ENCODE measurements around the gene ARHGAP33. TPM values are rescaled to one million over a fixed set of nuclear protein-coding genes. Genes with fewer than 3 reads are reported as not detected.

Gene ARHGAP33
- total RNA-seq, 1 experiment from 2014 or later = 19.5 TPM

- Histone ChIP-seq H3K27ac (ENCODE audit: insufficient read length, low read depth, low read length) (no peak overlapping the region), H3K79me2 (ENCODE audit: insufficient read depth, low read length) (no peaks in the 10 kb centered on the region), H3K23me2 (ENCODE audit: insufficient read length, low read depth, low read length, poor library complexity, severe bottlenecking) (peaks cover 16% of the 10 kb centered on the region), H3K27me3 (ENCODE audit: insufficient read depth, low read length) (no peaks in the 10 kb centered on the region), H2AFZ (ENCODE audit: low read length) (no peak overlapping the region), H4K20me1 (ENCODE audit: control insufficient read depth, insufficient read depth, insufficient read length) (no peaks in the 10 kb centered on the region), H3K9me3 (ENCODE audit: control insufficient read depth, low read depth, low read length) (no peaks in the 10 kb centered on the region), H3T11ph (ENCODE audit: low read length) (no peak overlapping the region), H2BK12ac (ENCODE audit: insufficient read length, low read depth, low read length) (no peak overlapping the region), H3K4me1 (ENCODE audit: insufficient read depth, low read length) (no peaks in the 10 kb centered on the region), H2BK5ac (ENCODE audit: insufficient read length, low read length) (no peak overlapping the region), H2BK20ac (ENCODE audit: low read depth, low read length, poor library complexity, severe bottlenecking) (no peak overlapping the region), H2BK15ac (ENCODE audit: low read depth, low read length) (no peak overlapping the region), H3K79me1 (ENCODE audit: insufficient read depth, low read depth, low read length, poor library complexity, severe bottlenecking) (no peaks in the 10 kb centered on the region), H3K14ac (ENCODE audit: insufficient read depth, low read length) (no peak overlapping the region), H3K9ac (ENCODE audit: extremely low read depth, insufficient read length, low read length) (no peak overlapping the region), H3K56ac (ENCODE audit: insufficient read length, low read depth, low read length) (no peak overlapping the region), H3K4me2 (ENCODE audit: insufficient read depth, insufficient read length, low read length) (no peak overlapping the region), H2AK5ac (ENCODE audit: insufficient read length, low read length) (no peak overlapping the region), H4K5ac (ENCODE audit: insufficient read length, low read depth, low read length) (no peak overlapping the region), H3K18ac (ENCODE audit: insufficient read length, low read depth, low read length) (no peak overlapping the region), H2BK120ac (ENCODE audit: low read depth, low read length, poor library complexity, severe bottlenecking) (no peak overlapping the region), H3K23ac (ENCODE audit: insufficient read length, low read depth, low read length) (no peak overlapping the region), H4K8ac (replicated peaks; ENCODE audit: insufficient read length, low read depth, low read length) (no peak overlapping the region), H4K91ac (ENCODE audit: insufficient read length, low read depth, low read length) (no peak overlapping the region), H3K4ac (ENCODE audit: low read depth, low read length) (no peak overlapping the region)
- Mint-ChIP-seq H3K4me1 (peaks cover 13 to 18% of the 10 kb centered on the region in 2 experiments), H3K27me3 (ENCODE audit: low read depth) (peaks cover 7% of the 10 kb centered on the region), H3K4me3 (peak overlapping the region in 1 of 2 experiments; percentile 50; a peak in 2 of 5 replicates), H3K36me3 (ENCODE audit: insufficient read depth in 1 of 3, low read depth in 3 of 3) (peaks cover 0 to 2% (median 0%) of the 10 kb centered on the region in 3 experiments; a peak in 2 of 7 replicates), H3K9me3 (no peaks in the 10 kb centered on the region), H3K27ac (no peak overlapping the region)
- no peak for DNase-seq
- no peak for TF ChIP-seq CTCF (conservative IDR thresholded peaks at IDR 0.05)
- no CpG with 5 or more reads among the region's 20 CpGs for WGBS (ENCODE audit: extremely low coverage, insufficient read length, low lambda C conversion rate)
Observed at GRCh38 chr19:35753634-35754369, 21.6 kb upstream of the ARHGAP33 start.

Data from H9 (cell line).